ENCODE measurements around the gene DIAPH3. TPM values are rescaled to one million over a fixed set of nuclear protein-coding genes. Genes with fewer than 3 reads are reported as not detected.

DIAPH3 gene
- polyA plus RNA-seq, 2 of the 4 experiments (the other 2 are of a cell fraction) = 10.8 to 13.6 TPM

GRCh38 chr13:59780058-59780457 lies 383.7 kb downstream of the DIAPH3 start:
- H3K4me3 ChIP-seq = no peak overlapping the region
- DNase-seq (ENCODE audit: low read depth in 1 of 2, low spot score in 1 of 2) (no peak), FAIRE-seq (no peak), ATAC-seq (no peak)
- TF ChIP-seq NPAS2 (CRISPR knock-in tag; IDR thresholded peaks at IDR 0.05; ENCODE audit: borderline replicate concordance) = no peak
- no peak for TF ChIP-seq TFCP2L1 (CRISPR knock-in tag; IDR thresholded peaks at IDR 0.05)
- TF ChIP-seq ZFP36 (IDR thresholded peaks at IDR 0.05; ENCODE audit: borderline replicate concordance, partially characterized antibody) = no peak
- TF ChIP-seq EP300 (IDR thresholded peaks at IDR 0.05) = no peak
- no peak for TF ChIP-seq GATA3 (IDR thresholded peaks at IDR 0.05; ENCODE audit: borderline replicate concordance)
- TF ChIP-seq NR3C1 (IDR thresholded peaks at IDR 0.05) = no peak
- no peak for TF ChIP-seq CHD4 (IDR thresholded peaks at IDR 0.05; ENCODE audit: borderline replicate concordance)
- TF ChIP-seq PBX3 (IDR thresholded peaks at IDR 0.05) = no peak
- TF ChIP-seq TP53 (CRISPR knock-in tag; IDR thresholded peaks at IDR 0.05) = no peak
- no peak for TF ChIP-seq PHF8 (IDR thresholded peaks at IDR 0.05; ENCODE audit: borderline replicate concordance, low read depth)
- TF ChIP-seq JUNB (IDR thresholded peaks at IDR 0.05) = no peak
- TF ChIP-seq HOXB13 (CRISPR knock-in tag; IDR thresholded peaks at IDR 0.05; ENCODE audit: low read depth) = no peak
- no peak for TF ChIP-seq RARB (CRISPR knock-in tag; IDR thresholded peaks at IDR 0.05)
- TF ChIP-seq CBX8 (IDR thresholded peaks at IDR 0.05) = no peak
- WGBS (ENCODE audit: missing lambda C conversion rate) = 83% methylated on average over 2 of the region's 2 CpGs
- H3K4me2 ChIP-seq = no peak overlapping the region
- no peak overlapping the region for H3K27ac ChIP-seq
- CTCF ChIA-PET = no interaction called here
- H3K9me3 ChIP-seq = no peaks in the 10 kb centered on the region
- no peaks in the 10 kb centered on the region for H3K4me1 ChIP-seq
- POLR2A ChIA-PET = no interaction called here

DNA sequence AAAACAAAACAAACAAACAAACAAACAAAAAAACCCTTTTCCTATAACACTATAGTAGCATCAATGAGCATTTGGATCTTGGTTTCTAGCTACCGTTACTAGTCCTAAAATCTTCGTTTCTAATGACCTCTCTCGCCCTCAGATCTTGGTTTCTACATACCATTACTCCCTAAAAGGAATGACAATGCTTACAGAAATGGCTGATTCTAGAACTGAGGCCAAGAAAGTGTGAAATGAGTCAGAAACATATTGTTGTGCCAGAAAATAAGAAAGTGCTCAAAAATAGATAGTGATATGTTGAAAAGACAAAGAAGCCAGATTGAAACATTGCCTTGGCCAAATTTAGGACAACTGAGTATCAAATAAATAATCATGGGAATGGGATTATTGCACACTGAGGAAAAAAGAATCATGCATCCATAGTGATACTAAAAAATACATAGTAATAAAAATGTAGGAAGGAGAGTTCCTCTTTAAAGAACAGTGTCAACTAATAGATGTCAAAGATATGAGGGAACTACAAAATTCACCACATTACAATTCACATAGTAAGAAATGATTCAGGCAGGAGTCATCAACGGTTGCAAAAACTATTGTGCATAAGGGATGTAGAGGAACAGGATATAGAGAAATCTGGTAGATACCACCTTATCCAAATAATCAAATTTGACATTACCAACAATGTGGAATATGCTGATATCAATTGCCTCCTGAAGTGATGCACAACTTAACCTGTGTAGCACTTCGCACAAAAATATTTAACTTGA lies 386.6 kb downstream of the DIAPH3 start:
- ATAC-seq (no peak), DNase-seq (ENCODE audit: low read depth in 1 of 2, low spot score in 1 of 2) (no peak)

More for the DNA sequence above, 386.6 kb downstream of the DIAPH3 start:
- TF ChIP-seq FOSL2 (IDR thresholded peaks at IDR 0.05) (no peak), FOSL2 (CRISPR knock-in tag; IDR thresholded peaks at IDR 0.05) (no peak), HES2 (IDR thresholded peaks at IDR 0.05) (no peak), FOSB (CRISPR knock-in tag; IDR thresholded peaks at IDR 0.05) (no peak), SREBF2 (IDR thresholded peaks at IDR 0.05) (no peak), JUN (IDR thresholded peaks at IDR 0.05) (no peak), MAZ (IDR thresholded peaks at IDR 0.05; ENCODE audit: borderline replicate concordance, low read depth, low read length) (no peak), EHMT2 (IDR thresholded peaks at IDR 0.05; ENCODE audit: low read depth) (no peak), HOXA7 (CRISPR knock-in tag; IDR thresholded peaks at IDR 0.05) (no peak), ESRRA (IDR thresholded peaks at IDR 0.05; ENCODE audit: borderline replicate concordance, low read length) (no peak), RCOR1 (IDR thresholded peaks at IDR 0.05; ENCODE audit: low read depth, low read length) (no peak), PHF8 (IDR thresholded peaks at IDR 0.05; ENCODE audit: borderline replicate concordance, low read depth) (no peak), ATOH8 (CRISPR knock-in tag; IDR thresholded peaks at IDR 0.05; ENCODE audit: low read depth) (no peak), CHD2 (IDR thresholded peaks at IDR 0.05; ENCODE audit: low read length, partially characterized antibody) (no peak), NFE2L2 (conservative IDR thresholded peaks at IDR 0.05; ENCODE audit: low read length) (no peak), ELK1 (IDR thresholded peaks at IDR 0.05; ENCODE audit: low read depth, low read length) (no peak), EP300 (IDR thresholded peaks at IDR 0.05) (no peak)
- 76% methylated on average over 5 of the region's 5 CpGs for WGBS (ENCODE audit: missing lambda C conversion rate)
- no peak for FAIRE-seq
- Histone ChIP-seq H3K27ac (no peak overlapping the region), H3K4me2 (no peak overlapping the region), H3K9me3 (no peaks in the 10 kb centered on the region), H3K4me1 (no peaks in the 10 kb centered on the region), H3K4me3 (no peak overlapping the region)
- ChIA-PET POLR2A (no interaction called here), CTCF (no interaction called here)
